ENCODE measurements around the gene RIPOR2. TPM values are rescaled to one million over a fixed set of nuclear protein-coding genes. Genes with fewer than 3 reads are reported as not detected.

The RIPOR2 gene
- total RNA-seq, 2 experiments from 2014 or later, result 88.3 to 96.3 TPM

DNA sequence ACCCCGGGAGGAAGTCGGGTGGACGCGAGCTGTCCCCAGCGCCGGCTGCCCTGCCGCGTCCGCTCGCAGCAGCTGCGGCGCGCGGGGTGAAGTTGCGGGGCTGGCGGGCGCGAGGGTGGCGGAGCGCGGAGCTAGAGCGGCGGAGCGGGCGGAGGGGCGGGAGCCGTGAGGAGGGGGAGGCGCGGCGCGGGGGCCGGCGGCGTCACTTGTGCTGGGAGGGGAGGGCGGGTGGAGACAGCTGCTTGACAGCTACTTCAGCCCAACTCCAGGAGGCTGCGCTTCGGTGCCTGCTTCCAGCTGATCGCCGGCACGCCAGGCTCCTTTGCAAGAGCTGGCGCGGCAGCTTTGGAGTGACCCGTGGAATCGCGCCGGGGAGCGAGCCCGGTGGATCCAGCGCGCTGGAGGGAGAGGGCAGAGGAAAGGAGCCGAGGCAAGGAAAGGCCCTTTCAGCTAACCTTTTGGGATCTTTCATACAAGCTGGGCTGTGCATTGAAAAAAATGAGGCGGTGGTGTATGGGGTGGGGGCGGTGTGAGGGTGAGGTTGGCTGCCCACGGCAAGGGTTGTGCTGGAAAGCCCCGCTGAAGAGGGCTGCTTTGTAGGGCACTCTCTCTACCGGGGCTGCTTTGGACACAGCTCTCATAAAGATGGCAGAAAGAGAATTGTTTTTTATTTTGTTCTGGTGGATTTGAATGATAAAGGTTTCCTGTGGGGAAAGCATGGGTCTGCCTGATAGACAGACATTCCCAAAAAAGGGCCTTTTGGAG lies 24.6 kb downstream of the RIPOR2 start:
- peak; percentile 64 for DNase-seq
- Mint-ChIP-seq H3K9me3 (no peaks in the 10 kb centered on the region), H3K27ac (peak overlapping the region; percentile 96), H3K4me1 (ENCODE audit: low read depth) (peaks cover 73% of the 10 kb centered on the region), H3K36me3 (ENCODE audit: low read depth) (peaks cover 23% of the 10 kb centered on the region), H3K27me3 (no peaks in the 10 kb centered on the region), H3K4me3 (peak overlapping the region; percentile 97)
- CTCF ChIA-PET, result interaction anchor here (0.8 to 15.2 kb wide), 23 partner anchors 9 to 160 kb away, joined by 3 to 237 read pairs (median 10); partner anchors contain the start of gene RIPOR2
- TF ChIP-seq, protein P1, sequence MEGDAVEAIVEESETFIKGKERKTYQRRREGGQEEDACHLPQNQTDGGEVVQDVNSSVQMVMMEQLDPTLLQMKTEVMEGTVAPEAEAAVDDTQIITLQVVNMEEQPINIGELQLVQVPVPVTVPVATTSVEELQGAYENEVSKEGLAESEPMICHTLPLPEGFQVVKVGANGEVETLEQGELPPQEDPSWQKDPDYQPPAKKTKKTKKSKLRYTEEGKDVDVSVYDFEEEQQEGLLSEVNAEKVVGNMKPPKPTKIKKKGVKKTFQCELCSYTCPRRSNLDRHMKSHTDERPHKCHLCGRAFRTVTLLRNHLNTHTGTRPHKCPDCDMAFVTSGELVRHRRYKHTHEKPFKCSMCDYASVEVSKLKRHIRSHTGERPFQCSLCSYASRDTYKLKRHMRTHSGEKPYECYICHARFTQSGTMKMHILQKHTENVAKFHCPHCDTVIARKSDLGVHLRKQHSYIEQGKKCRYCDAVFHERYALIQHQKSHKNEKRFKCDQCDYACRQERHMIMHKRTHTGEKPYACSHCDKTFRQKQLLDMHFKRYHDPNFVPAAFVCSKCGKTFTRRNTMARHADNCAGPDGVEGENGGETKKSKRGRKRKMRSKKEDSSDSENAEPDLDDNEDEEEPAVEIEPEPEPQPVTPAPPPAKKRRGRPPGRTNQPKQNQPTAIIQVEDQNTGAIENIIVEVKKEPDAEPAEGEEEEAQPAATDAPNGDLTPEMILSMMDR (IDR thresholded peaks at IDR 0.05), result no peak
- POLR2A ChIA-PET, result interaction anchor here (0.8 to 8.6 kb wide), 18 partner anchors 11 to 98 kb away, joined by 3 to 191 read pairs (median 6); partner anchors contain the start of gene RIPOR2
- ATAC-seq, result peak; percentile 18
- intact Hi-C loops (cut with micrococcal nuclease), result no loop called here

- peak overlapping the region; percentile 97 for H3K4me3 Mint-ChIP-seq
Measured at GRCh38 chr6:24910331-24910960, 25.3 kb downstream of the RIPOR2 start.

GRCh38 chr6:24909241-24910216 lies 26.2 kb downstream of the RIPOR2 start:
- ATAC-seq, result peak; percentile 29
- H3K9me3 Mint-ChIP-seq, result no peaks in the 10 kb centered on the region

More at GRCh38 chr6:24910331-24910960, 25.3 kb downstream of the RIPOR2 start:
- TF ChIP-seq, protein P1 (IDR thresholded peaks at IDR 0.05), result peak; percentile 44
- peak; percentile 65 for DNase-seq
- peaks cover 73% of the 10 kb centered on the region for H3K4me1 Mint-ChIP-seq (ENCODE audit: low read depth)
- ChIA-PET CTCF (interaction anchor here (0.7 to 15.2 kb wide), 28 partner anchors 9 to 160 kb away, joined by 3 to 237 read pairs (median 8); partner anchors contain the start of gene RIPOR2), POLR2A (interaction anchor here (0.8 to 8.6 kb wide), 17 partner anchors 10 to 81 kb away, joined by 3 to 191 read pairs (median 7); partner anchors contain the start of gene RIPOR2)
- no peaks in the 10 kb centered on the region for H3K27me3 Mint-ChIP-seq
- ATAC-seq, result peak; percentile 43
- no peaks in the 10 kb centered on the region for H3K9me3 Mint-ChIP-seq
- intact Hi-C loops (cut with micrococcal nuclease), result no loop called here
- H3K36me3 Mint-ChIP-seq (ENCODE audit: low read depth), result peaks cover 28% of the 10 kb centered on the region
- peak overlapping the region; percentile 96 for H3K27ac Mint-ChIP-seq

GRCh38 chr6:24908650-24909035 lies 27.1 kb downstream of the RIPOR2 start:
- H3K4me1 Mint-ChIP-seq (ENCODE audit: low read depth), result peaks cover 72% of the 10 kb centered on the region
- ATAC-seq (no peak), DNase-seq (no peak)
- intact Hi-C loops (cut with micrococcal nuclease), result no loop called here
- CTCF ChIA-PET, result interaction anchor here (1.1 to 15.2 kb wide), 15 partner anchors 9 to 162 kb away, joined by 3 to 237 read pairs (median 17); partner anchors contain the start of gene RIPOR2
- peaks cover 7% of the 10 kb centered on the region for H3K9me3 Mint-ChIP-seq
- TF ChIP-seq, protein P1 (IDR thresholded peaks at IDR 0.05), result no peak
- H3K4me3 Mint-ChIP-seq, result peak overlapping the region; percentile 97
- POLR2A ChIA-PET, result interaction anchor here (0.6 to 8.6 kb wide), 12 partner anchors 9 to 1103 kb away, joined by 3 to 191 read pairs (median 13); partner anchors contain the start of gene RIPOR2
- H3K36me3 Mint-ChIP-seq (ENCODE audit: low read depth), result peaks cover 44% of the 10 kb centered on the region
- H3K27me3 Mint-ChIP-seq, result no peaks in the 10 kb centered on the region
- H3K27ac Mint-ChIP-seq, result peak overlapping the region; percentile 96

More at GRCh38 chr6:24909241-24910216, 26.2 kb downstream of the RIPOR2 start:
- POLR2A ChIA-PET, result interaction anchor here (0.6 to 8.6 kb wide), 20 partner anchors 9 to 1102 kb away, joined by 3 to 191 read pairs (median 5); partner anchors contain the start of gene RIPOR2
- H3K36me3 Mint-ChIP-seq (ENCODE audit: low read depth), result peaks cover 35% of the 10 kb centered on the region
- peak overlapping the region; percentile 97 for H3K4me3 Mint-ChIP-seq
- TF ChIP-seq, protein P1 (IDR thresholded peaks at IDR 0.05), result no peak
- H3K27me3 Mint-ChIP-seq, result no peaks in the 10 kb centered on the region
- H3K27ac Mint-ChIP-seq, result peak overlapping the region; percentile 96
- CTCF ChIA-PET, result interaction anchor here (0.7 to 15.2 kb wide), 27 partner anchors 10 to 161 kb away, joined by 3 to 237 read pairs (median 7); partner anchors contain the start of gene RIPOR2
- peaks cover 72% of the 10 kb centered on the region for H3K4me1 Mint-ChIP-seq (ENCODE audit: low read depth)
- intact Hi-C loops (cut with micrococcal nuclease), result no loop called here
- no peak for DNase-seq
